GM13977 (cell line): Measurements from ENCODE around the gene NCOA1.
"Not testable (repeated sequence)": the region's sequence is repeated elsewhere in the genome, so short reads cannot be mapped to it uniquely, and the experiment has no call there.

Experiments used
- DNase-seq: peaks from one replicate; pipeline ENCODE4 v3.0.0; 2012; ENCODE audit warnings: low spot score
- in situ Hi-C: fragments of 300-500 bp; cut with MboI; formaldehyde crosslinking; loops from one replicate; pipeline ENCODE4 v1.12.0; 2022; ENCODE audit warnings: low sequenced_read_pairs, low pct_unique_long_range_greater_than_20kb, mixed read lengths, inconsistent platforms; ENCODE audit not compliant: unreplicated experiment
- TF ChIP-seq, protein P1 (sequence below): IDR thresholded peaks from 2 replicates; pipeline ENCODE4 v1.5.1; 2012; ENCODE audit warnings: mild to moderate bottlenecking, control low read depth; ENCODE audit not compliant: insufficient read depth; ENCODE audit errors: extremely low read depth, missing control alignments

Gene NCOA1

DNA sequence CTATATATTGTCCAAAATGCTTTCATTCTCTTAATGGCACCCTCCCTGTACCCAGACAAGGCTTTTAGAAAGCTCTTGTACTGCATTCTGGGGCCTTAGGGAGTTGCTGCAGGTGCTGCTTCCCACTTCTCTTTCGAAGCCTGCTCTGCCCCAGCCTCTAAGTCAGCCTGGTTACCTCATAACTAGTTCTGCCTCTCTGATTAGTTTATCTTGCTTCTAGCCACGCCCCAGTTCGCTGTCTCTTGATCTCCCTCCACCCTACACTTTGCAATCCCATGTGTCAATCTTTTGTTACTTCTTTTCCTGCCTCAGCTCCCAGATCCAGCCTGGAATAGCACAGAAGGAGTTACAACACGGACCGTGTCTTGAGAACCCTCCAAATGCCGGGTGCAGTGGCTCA, 13.8 kb upstream of the NCOA1 start:
- TF ChIP-seq, protein P1, sequence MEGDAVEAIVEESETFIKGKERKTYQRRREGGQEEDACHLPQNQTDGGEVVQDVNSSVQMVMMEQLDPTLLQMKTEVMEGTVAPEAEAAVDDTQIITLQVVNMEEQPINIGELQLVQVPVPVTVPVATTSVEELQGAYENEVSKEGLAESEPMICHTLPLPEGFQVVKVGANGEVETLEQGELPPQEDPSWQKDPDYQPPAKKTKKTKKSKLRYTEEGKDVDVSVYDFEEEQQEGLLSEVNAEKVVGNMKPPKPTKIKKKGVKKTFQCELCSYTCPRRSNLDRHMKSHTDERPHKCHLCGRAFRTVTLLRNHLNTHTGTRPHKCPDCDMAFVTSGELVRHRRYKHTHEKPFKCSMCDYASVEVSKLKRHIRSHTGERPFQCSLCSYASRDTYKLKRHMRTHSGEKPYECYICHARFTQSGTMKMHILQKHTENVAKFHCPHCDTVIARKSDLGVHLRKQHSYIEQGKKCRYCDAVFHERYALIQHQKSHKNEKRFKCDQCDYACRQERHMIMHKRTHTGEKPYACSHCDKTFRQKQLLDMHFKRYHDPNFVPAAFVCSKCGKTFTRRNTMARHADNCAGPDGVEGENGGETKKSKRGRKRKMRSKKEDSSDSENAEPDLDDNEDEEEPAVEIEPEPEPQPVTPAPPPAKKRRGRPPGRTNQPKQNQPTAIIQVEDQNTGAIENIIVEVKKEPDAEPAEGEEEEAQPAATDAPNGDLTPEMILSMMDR = no peak
- in situ Hi-C loops = no loop called here
- no peak for DNase-seq

DNA sequence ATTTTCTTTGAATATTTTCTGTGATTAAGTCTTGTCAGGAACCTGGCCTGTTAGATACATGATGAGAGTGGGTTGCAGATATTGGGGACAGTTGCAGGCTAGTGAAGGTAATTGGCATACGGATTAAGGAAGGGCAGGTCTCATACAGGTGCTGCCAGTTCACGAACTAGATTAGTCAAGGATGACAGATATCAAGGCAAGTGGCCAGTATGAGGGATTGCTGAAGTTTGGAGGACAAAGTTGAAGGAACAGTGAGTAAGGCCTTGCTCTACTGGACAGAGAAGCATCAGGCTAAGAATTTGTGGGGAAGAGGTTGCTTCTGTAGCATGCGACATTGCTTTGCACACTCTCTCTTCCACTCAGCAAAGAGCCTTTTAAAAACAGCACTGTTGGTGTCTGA, 12.8 kb upstream of the NCOA1 start:
- no peak for DNase-seq
- in situ Hi-C loops = no loop called here
- TF ChIP-seq, protein P1 = no peak

DNA sequence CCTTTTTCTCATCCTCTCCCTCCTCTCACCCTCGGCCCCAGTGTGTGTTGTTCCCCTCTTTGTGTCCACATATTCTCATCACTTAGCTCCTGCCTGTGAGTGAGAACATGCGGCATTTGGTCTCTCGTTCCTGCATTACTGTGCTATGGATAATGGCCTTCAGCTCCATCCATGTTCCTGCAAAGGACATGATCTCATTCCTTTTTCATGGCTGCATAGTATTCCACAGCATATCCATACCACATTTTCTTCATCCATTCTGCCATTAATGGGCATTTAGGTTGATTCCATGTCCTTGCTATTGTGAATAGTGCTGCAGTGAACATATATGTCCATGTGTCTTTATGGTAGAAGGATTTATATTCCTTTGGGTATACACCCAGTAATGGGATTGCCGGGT, 10.8 kb upstream of the NCOA1 start:
- TF ChIP-seq, protein P1 = no peak
- in situ Hi-C loops = no loop called here
- DNase-seq = no peak

DNA sequence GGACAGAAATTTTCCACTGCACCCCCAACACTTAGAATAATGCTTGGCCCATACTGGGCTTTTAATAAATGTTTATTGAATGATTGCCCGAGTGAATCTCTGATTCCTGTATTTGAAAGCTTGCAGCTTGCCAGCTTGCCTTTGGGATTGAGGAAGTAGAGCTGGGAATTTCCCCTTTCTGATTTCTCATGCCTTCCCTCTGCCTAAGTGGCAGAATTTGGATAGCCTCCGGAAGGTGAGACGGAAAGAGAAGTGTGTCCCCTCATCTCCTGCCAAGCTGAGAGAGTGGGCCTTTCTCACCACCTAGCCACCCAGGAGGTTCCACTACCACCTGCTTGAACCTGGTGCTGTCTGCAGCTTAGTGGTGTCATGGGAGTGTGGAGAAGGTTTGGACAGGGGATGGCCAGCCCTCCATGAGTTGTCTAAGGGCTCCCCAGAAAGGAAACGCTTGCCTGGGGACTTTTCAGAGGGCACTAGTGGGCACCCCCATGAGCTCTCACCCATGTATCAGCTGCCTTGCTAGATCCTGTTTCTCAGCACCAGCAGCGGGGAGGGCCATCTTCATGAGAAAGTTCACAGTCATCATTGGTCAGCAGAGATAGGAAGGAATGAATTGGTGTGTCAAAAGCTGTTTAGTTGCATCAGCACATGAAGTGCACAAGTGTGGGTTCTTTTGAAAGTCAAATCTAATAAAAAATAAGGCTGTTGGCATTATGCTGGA, 8.6 kb upstream of the NCOA1 start:
- no peak for DNase-seq
- TF ChIP-seq, protein P1 = no peak
- in situ Hi-C loops = no loop called here

DNA sequence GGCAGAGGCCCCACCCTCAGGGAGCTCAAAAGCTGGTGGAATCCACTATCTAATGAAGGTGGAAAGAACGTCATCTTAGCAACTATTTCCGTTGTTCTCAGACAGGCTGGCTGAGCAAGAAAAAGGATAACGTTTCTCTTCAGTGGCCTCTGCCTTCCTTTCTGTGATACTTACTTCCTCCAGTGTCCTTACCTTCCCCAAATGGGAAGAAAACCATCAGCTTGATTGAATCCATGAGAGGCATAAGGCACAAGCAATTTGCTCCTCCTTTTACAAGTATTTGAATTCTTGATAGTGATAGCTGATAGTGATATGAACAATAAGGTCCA, 8.1 kb upstream of the NCOA1 start:
- in situ Hi-C loops = no loop called here
- TF ChIP-seq, protein P1 = no peak
- no peak for DNase-seq

DNA sequence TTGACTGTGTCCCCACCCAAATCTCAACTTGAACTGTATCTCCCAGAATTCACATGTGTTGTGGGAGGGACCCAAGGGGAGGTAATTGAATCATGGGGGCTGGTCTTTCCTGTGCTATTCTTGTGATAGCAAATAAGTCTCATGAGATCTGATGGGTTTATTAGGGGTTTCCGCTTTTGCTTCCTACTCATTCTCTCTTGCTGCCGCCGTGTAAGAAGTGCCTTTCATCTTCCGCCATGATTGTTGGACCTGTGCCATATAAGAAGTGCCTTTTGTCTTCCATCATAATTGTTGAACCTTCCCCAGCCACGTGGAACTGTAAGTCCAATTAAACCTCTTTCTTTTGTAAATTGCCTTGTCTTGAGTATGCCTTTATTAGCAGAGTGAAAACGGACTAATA, 6.4 kb upstream of the NCOA1 start:
- DNase-seq, in situ Hi-C loops: not testable (repeated sequence)

DNA sequence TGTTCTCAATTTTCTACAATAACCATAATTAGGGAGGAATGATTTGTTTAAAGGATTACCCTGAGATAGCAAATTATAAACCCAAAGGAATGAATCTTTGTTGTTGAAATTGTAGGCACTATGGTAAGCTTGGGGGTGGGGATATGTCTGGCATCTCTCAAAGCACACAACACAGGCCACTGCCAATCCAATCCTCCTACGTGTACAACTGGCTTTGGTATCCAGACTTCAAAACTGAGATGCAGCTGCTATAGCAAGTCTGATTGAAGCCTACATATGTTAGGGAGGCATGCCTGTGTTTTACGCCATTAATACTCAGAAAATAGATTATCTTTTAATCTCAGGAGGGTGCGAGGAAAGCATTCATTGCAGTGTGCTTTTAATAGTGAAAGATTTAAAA, 5.9 kb upstream of the NCOA1 start:
- DNase-seq = no peak
- in situ Hi-C loops = no loop called here
- TF ChIP-seq, protein P1 = no peak
